GM18868 (cell line): ENCODE results near the gene KCND3.
"Not testable (repeated sequence)": the region's sequence is repeated elsewhere in the genome, so short reads cannot be mapped to it uniquely, and the experiment has no call there.

Experiments
- ATAC-seq: cut with Tn5 transposase; IDR thresholded peaks from one replicate; pipeline ENCODE4 v1.9.1; 2021; ENCODE audit warnings: mild to moderate bottlenecking, moderate library complexity; ENCODE audit not compliant: unreplicated experiment

KCND3 gene

GRCh38 chr1:111749628-111750027 is 239.8 kb downstream of the KCND3 start:
- no peak for ATAC-seq

- no peak for ATAC-seq
Measured at GRCh38 chr1:111747947-111748346, 241.5 kb downstream of the KCND3 start.

GRCh38 chr1:111747282-111747734 is 242.2 kb downstream of the KCND3 start:
- no peak for ATAC-seq

DNA sequence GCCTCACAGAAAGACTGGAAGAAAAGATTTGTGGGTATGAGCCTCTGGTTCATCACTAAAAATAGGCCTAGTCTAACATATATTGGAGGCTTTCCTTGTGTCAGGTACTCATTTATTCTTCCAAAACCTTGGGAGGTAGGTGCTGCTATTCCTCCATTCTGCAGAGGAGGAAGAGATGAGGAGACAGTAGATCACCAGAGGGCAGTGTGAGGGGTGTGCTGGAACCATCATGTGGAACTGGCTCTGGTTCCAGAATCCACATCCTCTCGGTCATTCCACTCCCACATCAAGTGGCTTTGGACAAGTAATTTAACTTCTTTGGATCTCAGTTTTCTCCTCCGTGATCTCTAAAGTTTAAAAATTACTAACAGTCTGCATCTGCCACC is 242.9 kb downstream of the KCND3 start:
- ATAC-seq = no peak

GRCh38 chr1:111745675-111746613 is 243.5 kb downstream of the KCND3 start:
- no peak for ATAC-seq

DNA sequence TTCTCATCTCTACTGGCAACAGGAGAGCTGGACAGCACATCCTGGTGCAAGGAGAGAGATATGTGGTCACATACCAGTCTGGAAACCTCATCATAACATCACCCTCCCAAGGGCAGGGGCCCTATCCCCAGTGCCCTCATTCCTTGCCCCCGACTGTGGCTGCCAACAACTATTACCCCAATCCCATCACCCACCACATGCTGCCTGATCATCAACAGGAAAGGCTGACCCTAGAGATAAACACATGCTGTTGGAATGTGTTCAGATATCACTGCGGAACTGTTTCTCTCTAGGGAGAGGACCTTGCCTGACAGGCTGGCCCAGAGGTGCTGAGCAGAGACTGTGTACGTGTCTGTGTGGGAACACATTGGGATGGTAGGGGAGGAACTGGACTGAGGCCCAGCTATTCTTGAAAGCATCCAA is 245.8 kb downstream of the KCND3 start:
- no peak for ATAC-seq

GRCh38 chr1:111742938-111743549 is 246.4 kb downstream of the KCND3 start:
- ATAC-seq = no peak

DNA sequence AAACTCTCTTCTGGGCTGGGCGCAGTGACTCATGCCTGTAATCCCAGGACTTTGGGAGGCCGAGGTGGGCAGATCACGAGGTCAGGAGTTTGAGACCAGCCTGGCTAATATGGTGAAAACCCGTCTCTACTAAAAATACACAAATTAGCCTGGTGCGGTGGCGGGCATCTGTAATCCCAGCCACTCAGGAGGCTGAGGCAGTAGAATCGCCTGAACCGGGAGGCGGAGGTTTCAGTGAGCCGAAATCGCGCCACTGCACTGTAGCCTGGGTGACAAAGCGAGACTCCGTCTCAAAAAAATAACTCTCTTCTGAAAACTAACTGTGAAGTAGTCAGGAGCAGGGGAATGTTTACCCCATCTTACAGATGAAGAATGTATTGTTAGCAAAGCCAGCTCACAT is 247.2 kb downstream of the KCND3 start:
- ATAC-seq = not testable (repeated sequence)

GRCh38 chr1:111739925-111740765 is 249.3 kb downstream of the KCND3 start:
- no peak for ATAC-seq

DNA sequence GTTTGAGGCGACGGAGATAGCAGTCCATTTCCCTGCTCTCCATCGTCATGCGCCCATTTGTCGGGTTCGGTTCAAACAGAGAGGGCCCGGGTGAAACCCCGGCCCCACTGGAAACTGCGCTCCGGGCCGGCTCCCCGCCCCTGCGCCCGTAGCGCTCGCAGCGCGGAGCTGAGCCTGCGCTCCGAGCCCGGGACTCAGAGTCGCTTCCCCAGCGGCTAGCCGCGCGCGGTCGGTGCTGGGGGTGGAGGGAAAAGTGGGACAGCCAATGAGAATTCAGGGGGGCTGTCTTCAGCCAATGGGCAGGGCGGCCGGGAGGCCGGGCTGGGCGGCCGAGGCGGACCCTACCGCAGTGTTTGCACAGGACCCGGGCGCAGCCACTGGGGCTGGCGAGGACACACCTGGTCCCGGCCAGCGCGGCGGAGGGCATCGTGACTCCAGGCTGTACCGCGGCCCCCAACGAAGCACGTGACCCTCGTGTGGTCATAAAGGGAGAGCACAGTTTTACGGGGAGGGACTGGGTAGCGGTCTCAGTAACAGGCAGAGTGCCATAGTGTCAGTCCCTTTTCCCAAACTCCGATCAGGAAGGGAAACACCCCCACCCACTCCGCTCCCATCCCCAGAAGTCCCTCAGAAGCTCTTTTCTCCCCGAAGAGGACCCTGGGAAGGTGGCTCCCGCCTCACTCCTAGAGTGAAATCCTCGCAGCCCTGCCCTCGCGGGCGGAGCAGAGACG is 250.1 kb downstream of the KCND3 start, which contains the start of gene INKA2:
INKA2 (minus strand) TSS at position 202 of the 731 bp plus-strand sequence; CDS start at position 49, 153 bp downstream.
- peak; percentile 84 for ATAC-seq

DNA sequence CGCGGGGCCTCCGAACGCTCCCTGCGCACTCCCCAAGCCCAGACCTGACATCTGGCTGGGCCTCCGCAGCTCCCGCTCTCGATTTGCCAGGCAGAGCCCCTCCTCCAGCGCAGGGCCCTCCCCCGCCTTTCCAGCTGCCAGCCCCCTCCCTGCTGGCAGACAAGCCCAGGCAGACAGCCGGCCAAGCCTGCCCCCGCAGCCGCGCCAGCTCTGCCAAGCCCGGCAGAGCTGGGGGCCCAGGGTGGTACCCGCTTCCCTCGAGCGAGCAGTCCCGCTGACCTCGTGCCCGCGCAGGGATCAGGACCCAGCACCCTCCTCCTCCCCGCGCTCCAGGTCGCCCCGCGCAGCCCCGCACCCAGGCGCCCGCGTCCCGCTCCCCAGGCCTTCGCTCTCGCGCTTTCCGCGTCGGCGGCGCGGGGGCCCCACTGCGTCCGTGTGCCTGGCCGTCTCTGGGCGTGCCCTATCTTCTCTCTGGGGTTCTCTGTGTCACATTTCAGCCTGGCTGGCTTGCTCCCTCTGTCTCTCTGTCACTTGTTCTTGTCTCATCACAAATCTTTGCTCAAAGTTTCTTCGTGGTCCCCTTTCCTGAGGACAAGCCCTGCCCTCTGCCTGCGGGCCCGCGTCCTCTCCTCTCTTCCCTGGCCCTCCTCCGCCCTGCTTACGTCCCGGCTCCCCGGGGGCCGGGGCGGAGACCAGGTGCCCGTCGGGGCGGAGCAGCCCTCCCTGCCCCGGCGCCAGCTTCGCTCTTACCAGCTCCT is 250.9 kb downstream of the KCND3 start:
- peak; percentile 41 for ATAC-seq

- no peak for ATAC-seq
Measured at GRCh38 chr1:111738133-111738435, 251.4 kb downstream of the KCND3 start.

GRCh38 chr1:111737216-111738132 is 252.0 kb downstream of the KCND3 start:
- no peak for ATAC-seq

- no peak for ATAC-seq
Measured at GRCh38 chr1:111736548-111737215, 252.8 kb downstream of the KCND3 start.

GRCh38 chr1:111735858-111736544 is 253.5 kb downstream of the KCND3 start:
- ATAC-seq = no peak

GRCh38 chr1:111735321-111735720 is 254.1 kb downstream of the KCND3 start:
- no peak for ATAC-seq

DNA sequence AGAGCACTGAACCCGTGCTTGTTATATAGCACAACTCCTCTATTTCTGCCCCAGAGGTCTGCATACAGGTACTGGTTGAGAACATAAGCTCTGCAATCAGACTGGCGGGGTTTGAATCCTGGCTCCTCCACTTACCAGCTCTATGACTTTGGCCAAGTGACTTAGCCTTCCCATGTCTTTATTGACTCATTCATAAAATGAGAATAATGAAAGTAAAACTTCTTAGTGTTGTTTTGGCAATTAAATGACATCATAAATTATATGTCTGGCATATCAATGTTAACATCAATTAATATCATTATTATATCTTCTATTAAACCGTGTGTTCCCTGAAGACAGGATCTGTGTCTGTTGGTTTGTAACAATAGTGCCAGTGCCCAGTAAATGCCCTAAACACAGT is 254.6 kb downstream of the KCND3 start:
- no peak for ATAC-seq

DNA sequence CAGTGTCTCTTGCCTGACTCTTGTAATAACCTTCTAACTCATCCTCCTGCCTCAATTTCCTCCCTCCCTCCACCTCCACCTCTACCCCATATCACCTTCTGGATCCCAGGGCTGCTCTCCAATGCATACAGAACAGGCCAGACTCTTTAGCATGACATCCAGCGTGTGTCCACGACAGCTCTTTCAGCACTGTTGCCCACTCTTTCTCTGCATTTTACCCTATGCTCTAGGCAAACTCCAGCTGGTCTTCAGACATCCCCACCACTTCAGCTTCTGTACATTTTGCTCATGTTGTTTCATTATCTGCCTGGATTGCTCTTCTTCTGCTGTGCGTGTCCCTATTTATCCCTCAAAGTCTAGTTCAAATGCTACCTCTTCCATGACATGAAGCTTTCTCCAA is 255.0 kb downstream of the KCND3 start:
- ATAC-seq = no peak
